ENCODE measurements around the gene GSTA3.

GSTA3 gene

DNA sequence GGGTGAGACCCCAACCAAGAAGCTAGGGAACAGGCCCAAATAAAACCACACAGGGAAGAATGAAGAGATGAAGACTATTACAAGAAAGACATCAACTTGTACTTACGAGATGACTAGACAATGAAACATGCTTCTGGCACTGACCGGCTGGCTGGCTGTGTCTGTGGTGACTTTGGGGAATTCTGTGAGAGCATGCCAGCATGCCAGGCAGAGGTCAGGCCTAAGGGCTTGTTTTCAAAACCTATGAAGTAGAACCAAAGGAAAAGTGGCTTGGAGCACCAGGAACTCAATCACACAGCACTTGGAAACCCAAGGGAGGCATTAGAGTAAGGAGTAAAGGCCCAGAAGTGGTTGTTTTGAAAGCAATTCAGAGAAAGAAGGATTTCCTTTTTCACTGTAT is 28.4 kb upstream of the GSTA3 start:
- H4K20me1 ChIP-seq (ENCODE audit: insufficient read depth, low read length) = no peaks in the 10 kb centered on the region
- no peak overlapping the region for H2AFZ ChIP-seq (ENCODE audit: low read length)
- no peaks in the 10 kb centered on the region for H3K4me1 ChIP-seq (ENCODE audit: insufficient read depth, low read length, severe bottlenecking)
- H3K79me2 ChIP-seq (ENCODE audit: insufficient read depth, low read length) = no peaks in the 10 kb centered on the region
- no peak overlapping the region for H3K9ac ChIP-seq (ENCODE audit: low read length)
- no peak overlapping the region for H3K4me3 ChIP-seq (ENCODE audit: low read depth, low read length, poor library complexity, severe bottlenecking)
- no peaks in the 10 kb centered on the region for H3K9me2 ChIP-seq (ENCODE audit: low read depth, low read length)
- no peaks in the 10 kb centered on the region for H3K36me3 ChIP-seq (ENCODE audit: insufficient read depth, low read length)
- no peak for TF ChIP-seq CTCF (IDR thresholded peaks at IDR 0.05; ENCODE audit: low read length)
- no peak for TF ChIP-seq EZH2 (IDR thresholded peaks at IDR 0.05; ENCODE audit: borderline replicate concordance, low read length)
- H3K9me3 ChIP-seq (ENCODE audit: low read length) = no peaks in the 10 kb centered on the region
- no peak overlapping the region for H3K27ac ChIP-seq (ENCODE audit: low read depth, low read length, poor library complexity, severe bottlenecking)
- no peaks in the 10 kb centered on the region for H3K27me3 ChIP-seq (ENCODE audit: insufficient read depth, low read length)
- no peaks in the 10 kb centered on the region for H3F3A ChIP-seq (ENCODE audit: insufficient read depth, low read length)
- H3K4me2 ChIP-seq (ENCODE audit: low read length) = no peak overlapping the region

GRCh38 chr6:52933778-52934177 is 24.3 kb upstream of the GSTA3 start:
- no peak overlapping the region for H3K4me2 ChIP-seq (ENCODE audit: low read length)
- H3K27me3 ChIP-seq (ENCODE audit: insufficient read depth, low read length) = no peaks in the 10 kb centered on the region
- H3K9ac ChIP-seq (ENCODE audit: low read length) = no peak overlapping the region
- TF ChIP-seq EZH2 (IDR thresholded peaks at IDR 0.05; ENCODE audit: borderline replicate concordance, low read length) = no peak
- TF ChIP-seq CTCF (IDR thresholded peaks at IDR 0.05; ENCODE audit: low read length) = no peak
- no peaks in the 10 kb centered on the region for H3K36me3 ChIP-seq (ENCODE audit: insufficient read depth, low read length)
- H3K4me3 ChIP-seq (ENCODE audit: low read depth, low read length, poor library complexity, severe bottlenecking) = no peak overlapping the region
- no peaks in the 10 kb centered on the region for H3K4me1 ChIP-seq (ENCODE audit: insufficient read depth, low read length, severe bottlenecking)
- no peaks in the 10 kb centered on the region for H4K20me1 ChIP-seq (ENCODE audit: insufficient read depth, low read length)
- no peaks in the 10 kb centered on the region for H3K79me2 ChIP-seq (ENCODE audit: insufficient read depth, low read length)
- no peaks in the 10 kb centered on the region for H3F3A ChIP-seq (ENCODE audit: insufficient read depth, low read length)
- H3K9me3 ChIP-seq (ENCODE audit: low read length) = no peaks in the 10 kb centered on the region
- H2AFZ ChIP-seq (ENCODE audit: low read length) = no peak overlapping the region
- no peaks in the 10 kb centered on the region for H3K9me2 ChIP-seq (ENCODE audit: low read depth, low read length)
- no peak overlapping the region for H3K27ac ChIP-seq (ENCODE audit: low read depth, low read length, poor library complexity, severe bottlenecking)

DNA sequence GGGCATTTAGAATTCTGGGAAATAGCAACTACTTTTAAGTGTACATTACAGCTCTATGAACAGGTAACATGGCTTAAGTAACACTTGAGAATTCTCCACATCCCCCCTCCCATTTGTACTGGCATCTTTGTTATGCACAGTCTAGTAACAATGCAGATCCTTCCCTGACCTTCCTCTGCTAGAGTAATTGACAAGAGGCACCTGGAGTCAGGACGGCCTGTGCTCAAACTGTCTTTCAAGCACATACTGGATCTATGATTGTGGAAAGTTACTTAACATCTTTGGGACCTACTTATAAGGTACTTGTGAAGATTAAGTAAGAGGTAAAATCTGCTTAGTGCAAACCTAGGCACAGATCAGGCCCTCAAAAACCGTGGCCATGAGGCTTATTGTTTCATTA is 21.9 kb upstream of the GSTA3 start:
- H3K4me1 ChIP-seq (ENCODE audit: insufficient read depth, low read length, severe bottlenecking) = no peaks in the 10 kb centered on the region
- H3K27me3 ChIP-seq (ENCODE audit: insufficient read depth, low read length) = no peaks in the 10 kb centered on the region
- H2AFZ ChIP-seq (ENCODE audit: low read length) = no peak overlapping the region
- H3K27ac ChIP-seq (ENCODE audit: low read depth, low read length, poor library complexity, severe bottlenecking) = no peak overlapping the region
- no peak overlapping the region for H3K9ac ChIP-seq (ENCODE audit: low read length)
- H3K79me2 ChIP-seq (ENCODE audit: insufficient read depth, low read length) = no peaks in the 10 kb centered on the region
- H3K36me3 ChIP-seq (ENCODE audit: insufficient read depth, low read length) = no peaks in the 10 kb centered on the region
- no peaks in the 10 kb centered on the region for H4K20me1 ChIP-seq (ENCODE audit: insufficient read depth, low read length)
- H3K9me3 ChIP-seq (ENCODE audit: low read length) = no peaks in the 10 kb centered on the region
- H3F3A ChIP-seq (ENCODE audit: insufficient read depth, low read length) = no peaks in the 10 kb centered on the region
- TF ChIP-seq EZH2 (IDR thresholded peaks at IDR 0.05; ENCODE audit: borderline replicate concordance, low read length) (no peak), CTCF (IDR thresholded peaks at IDR 0.05; ENCODE audit: low read length) (no peak)
- H3K4me3 ChIP-seq (ENCODE audit: low read depth, low read length, poor library complexity, severe bottlenecking) = no peak overlapping the region
- no peak overlapping the region for H3K4me2 ChIP-seq (ENCODE audit: low read length)
- H3K9me2 ChIP-seq (ENCODE audit: low read depth, low read length) = no peaks in the 10 kb centered on the region

All from OCI-LY1 (cell line).